GM12873 (cell line): Measurements from ENCODE around the gene PPP2R2C.

ENCODE experiments used
- CTCF ChIP-seq: IDR thresholded peaks from 2 replicates; pipeline ENCODE4 v1.5.1; 2012; ENCODE audit warnings: low read depth, mild to moderate bottlenecking, moderate library complexity, low read length, control low read depth; ENCODE audit not compliant: insufficient read depth; ENCODE audit errors: missing control alignments

The PPP2R2C gene

DNA sequence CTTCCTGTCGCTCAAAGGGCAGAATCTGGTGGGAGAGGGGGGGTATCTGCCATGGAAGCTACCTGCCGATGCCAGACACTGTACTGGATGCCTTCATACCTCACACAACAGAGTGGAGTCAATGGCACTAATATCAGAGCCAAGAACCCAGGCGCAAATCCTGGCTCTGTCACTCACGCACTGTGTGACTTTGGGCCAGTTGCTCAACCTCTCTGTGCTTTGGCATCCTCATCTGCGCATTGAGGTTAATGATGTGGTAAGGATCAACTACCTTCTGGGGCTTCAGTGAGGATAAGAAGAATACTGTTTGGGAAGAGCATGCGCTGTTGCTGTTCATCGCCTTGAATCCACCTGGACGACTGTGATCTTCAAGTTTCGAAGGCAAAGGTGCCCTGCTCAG, 70.6 kb downstream of the PPP2R2C start:
- TF ChIP-seq CTCF: no peak

GRCh38 chr4:6396696-6397236, 75.6 kb downstream of the PPP2R2C start:
- TF ChIP-seq CTCF: no peak

GRCh38 chr4:6395466-6396228, 76.8 kb downstream of the PPP2R2C start:
- TF ChIP-seq CTCF: no peak

- TF ChIP-seq CTCF: no peak
Measured at GRCh38 chr4:6394671-6395081, 77.7 kb downstream of the PPP2R2C start.

GRCh38 chr4:6393544-6394475, 78.6 kb downstream of the PPP2R2C start:
- TF ChIP-seq CTCF: no peak

- no peak for TF ChIP-seq CTCF
Measured at GRCh38 chr4:6393066-6393465, 79.3 kb downstream of the PPP2R2C start.

DNA sequence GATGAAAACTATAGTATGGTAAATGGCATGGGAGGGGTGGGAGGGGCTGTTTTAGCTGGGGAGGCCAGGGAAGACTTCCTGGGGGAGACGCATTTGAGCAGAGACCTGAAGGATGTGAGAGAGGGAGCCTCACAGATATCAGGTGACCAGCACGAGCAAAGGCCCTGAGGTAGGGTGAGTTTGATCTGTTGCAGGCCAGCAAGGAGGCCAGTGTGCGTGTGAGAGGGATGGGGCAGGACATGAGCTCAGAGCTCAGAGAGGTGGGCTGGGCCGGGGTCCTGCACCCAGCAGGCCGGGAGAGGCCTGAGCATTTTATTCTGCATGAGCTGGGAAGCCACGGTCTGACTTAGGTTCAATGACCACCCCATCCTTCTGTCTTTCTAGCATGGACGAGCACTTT, 80.0 kb downstream of the PPP2R2C start:
- TF ChIP-seq CTCF: no peak
